ENCODE data around the gene PET117. TPM values are rescaled to one million over a fixed set of nuclear protein-coding genes. Genes with fewer than 3 reads are reported as not detected.
"Not testable (repeated sequence)": the region's sequence is repeated elsewhere in the genome, so short reads cannot be mapped to it uniquely, and the experiment has no call there.

Gene PET117
- total RNA-seq, 1 experiment from 2014 or later: 30.9 TPM

DNA sequence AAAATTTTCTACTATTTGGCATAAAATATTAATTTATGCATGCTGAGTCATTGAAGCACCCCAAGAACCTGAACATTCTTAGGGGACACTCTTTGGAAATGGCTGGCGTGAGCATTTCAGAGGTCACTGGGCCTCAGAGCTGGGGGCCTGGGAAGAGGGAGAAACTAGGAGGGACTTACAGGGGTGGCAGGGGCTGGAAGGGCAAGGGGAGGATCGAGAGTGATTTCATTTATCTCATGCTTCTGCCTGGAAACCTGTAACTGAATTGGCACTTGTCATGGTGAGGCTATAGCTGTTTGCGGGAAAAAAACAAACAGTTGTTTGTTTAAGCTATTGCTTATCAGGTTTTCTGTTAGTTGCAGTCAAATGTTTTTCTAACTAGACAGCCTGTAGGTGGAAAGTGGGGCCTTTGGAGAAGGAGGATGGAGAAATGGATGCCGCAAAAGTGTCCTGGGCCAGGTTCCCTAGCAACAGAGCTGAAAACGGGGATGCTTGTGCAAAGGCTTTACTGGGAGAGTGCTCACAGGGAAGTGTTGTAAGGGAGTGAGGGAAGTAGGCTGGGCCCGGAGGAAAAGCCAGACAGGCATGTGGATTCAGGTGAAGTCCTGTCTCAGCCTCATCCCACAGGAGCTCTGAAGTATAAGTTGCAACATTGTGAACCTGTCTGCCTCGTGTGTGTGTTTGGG is 36.4 kb upstream of the PET117 start:
- TF ChIP-seq, protein P1, sequence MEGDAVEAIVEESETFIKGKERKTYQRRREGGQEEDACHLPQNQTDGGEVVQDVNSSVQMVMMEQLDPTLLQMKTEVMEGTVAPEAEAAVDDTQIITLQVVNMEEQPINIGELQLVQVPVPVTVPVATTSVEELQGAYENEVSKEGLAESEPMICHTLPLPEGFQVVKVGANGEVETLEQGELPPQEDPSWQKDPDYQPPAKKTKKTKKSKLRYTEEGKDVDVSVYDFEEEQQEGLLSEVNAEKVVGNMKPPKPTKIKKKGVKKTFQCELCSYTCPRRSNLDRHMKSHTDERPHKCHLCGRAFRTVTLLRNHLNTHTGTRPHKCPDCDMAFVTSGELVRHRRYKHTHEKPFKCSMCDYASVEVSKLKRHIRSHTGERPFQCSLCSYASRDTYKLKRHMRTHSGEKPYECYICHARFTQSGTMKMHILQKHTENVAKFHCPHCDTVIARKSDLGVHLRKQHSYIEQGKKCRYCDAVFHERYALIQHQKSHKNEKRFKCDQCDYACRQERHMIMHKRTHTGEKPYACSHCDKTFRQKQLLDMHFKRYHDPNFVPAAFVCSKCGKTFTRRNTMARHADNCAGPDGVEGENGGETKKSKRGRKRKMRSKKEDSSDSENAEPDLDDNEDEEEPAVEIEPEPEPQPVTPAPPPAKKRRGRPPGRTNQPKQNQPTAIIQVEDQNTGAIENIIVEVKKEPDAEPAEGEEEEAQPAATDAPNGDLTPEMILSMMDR (IDR thresholded peaks at IDR 0.05; ENCODE audit: insufficient read depth in 1 of 2, low read depth in 1 of 2, low read length in 1 of 2, severe bottlenecking in 1 of 2, unreplicated experiment in 1 of 2): no peak
- no peak overlapping the region for H3K4me3 Mint-ChIP-seq (ENCODE audit: unreplicated experiment)
- H3K27me3 ChIP-seq (replicated peaks; ENCODE audit: control insufficient read depth, insufficient read depth, low read length): no peaks in the 10 kb centered on the region
- peak in 1 of 2 experiments; percentile 62 for DNase-seq
- ChIA-PET POLR2A (interaction anchor here (0.5 to 0.6 kb wide), 2 partner anchors 68 to 187 kb away, joined by 3 read pairs; partner anchors contain the start of gene ZNF133), CTCF (interaction anchor here (1.1 kb wide), 1 partner anchor 43 kb away, joined by 3 read pairs; no protein-coding TSS in a partner anchor)
- H3K36me3 Mint-ChIP-seq (ENCODE audit: insufficient read depth, unreplicated experiment): peaks cover 6% of the 10 kb centered on the region
- BruUV-seq (replicated peaks): no TSS peak
- intact Hi-C loops (cut with micrococcal nuclease; ENCODE audit: unreplicated experiment): no loop called here
- H3K27me3 Mint-ChIP-seq (ENCODE audit: insufficient read depth, unreplicated experiment): no peaks in the 10 kb centered on the region
- H3K9me3 Mint-ChIP-seq (ENCODE audit: unreplicated experiment): no peaks in the 10 kb centered on the region
- peaks cover 20% of the 10 kb centered on the region for H3K4me1 Mint-ChIP-seq (ENCODE audit: low read depth, unreplicated experiment)
- no peak overlapping the region for H3K4me3 ChIP-seq (ENCODE audit: low read depth, low read length)
- H3K9me3 ChIP-seq: no peaks in the 10 kb centered on the region
- no peak overlapping the region for H3K27ac Mint-ChIP-seq (ENCODE audit: unreplicated experiment)
- peaks cover 40% of the 10 kb centered on the region for H3K4me1 ChIP-seq
- H3K36me3 ChIP-seq (ENCODE audit: control insufficient read depth, insufficient read depth, low read length): no peaks in the 10 kb centered on the region

DNA sequence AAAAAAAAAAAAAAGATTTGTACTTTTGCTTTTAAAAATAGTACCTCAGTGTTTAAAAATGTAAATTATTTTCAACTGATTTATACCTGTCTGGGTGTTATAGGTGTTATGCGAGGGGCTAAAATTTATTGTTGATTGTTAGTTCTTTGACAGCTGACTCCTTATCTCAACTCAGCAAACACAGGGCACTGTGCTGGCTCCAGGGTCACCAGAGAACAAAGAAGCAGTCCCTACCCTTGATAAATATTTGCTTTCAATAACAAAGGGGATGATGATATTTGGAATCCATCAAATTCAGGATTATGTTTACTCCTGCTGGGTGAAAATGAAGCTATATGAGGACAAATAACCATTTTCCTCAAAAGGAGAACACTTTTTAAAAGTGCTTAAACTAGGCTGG is 34.2 kb upstream of the PET117 start:
- H3K27me3 Mint-ChIP-seq (ENCODE audit: insufficient read depth, unreplicated experiment): no peaks in the 10 kb centered on the region
- H3K36me3 Mint-ChIP-seq (ENCODE audit: insufficient read depth, unreplicated experiment): peaks cover 6% of the 10 kb centered on the region
- ChIA-PET CTCF (no interaction called here), POLR2A (interaction anchor here (0.5 kb wide), 1 partner anchor 421 kb away, joined by 6 read pairs; the partner anchor contains the start of gene RRBP1)
- Histone ChIP-seq H3K36me3 (ENCODE audit: control insufficient read depth, insufficient read depth, low read length) (no peaks in the 10 kb centered on the region), H3K9me3 (no peaks in the 10 kb centered on the region), H3K27me3 (replicated peaks; ENCODE audit: control insufficient read depth, insufficient read depth, low read length) (no peaks in the 10 kb centered on the region), H3K4me1 (peaks cover 40% of the 10 kb centered on the region), H3K4me3 (ENCODE audit: low read depth, low read length) (no peak overlapping the region)
- peaks cover 20% of the 10 kb centered on the region for H3K4me1 Mint-ChIP-seq (ENCODE audit: low read depth, unreplicated experiment)
- BruUV-seq (replicated peaks): no TSS peak
- TF ChIP-seq, protein P1 (IDR thresholded peaks at IDR 0.05; ENCODE audit: insufficient read depth in 1 of 2, low read depth in 1 of 2, low read length in 1 of 2, severe bottlenecking in 1 of 2, unreplicated experiment in 1 of 2): no peak
- H3K4me3 Mint-ChIP-seq (ENCODE audit: unreplicated experiment): no peak overlapping the region
- intact Hi-C loops (cut with micrococcal nuclease; ENCODE audit: unreplicated experiment): loop anchor here (1.0 kb wide), 1 partner anchor 41 kb away; no protein-coding TSS in a partner anchor
- peak overlapping the region; percentile 71 for H3K27ac Mint-ChIP-seq (ENCODE audit: unreplicated experiment)
- no peaks in the 10 kb centered on the region for H3K9me3 Mint-ChIP-seq (ENCODE audit: unreplicated experiment)
- peak; percentile 73 to 77 for DNase-seq

DNA sequence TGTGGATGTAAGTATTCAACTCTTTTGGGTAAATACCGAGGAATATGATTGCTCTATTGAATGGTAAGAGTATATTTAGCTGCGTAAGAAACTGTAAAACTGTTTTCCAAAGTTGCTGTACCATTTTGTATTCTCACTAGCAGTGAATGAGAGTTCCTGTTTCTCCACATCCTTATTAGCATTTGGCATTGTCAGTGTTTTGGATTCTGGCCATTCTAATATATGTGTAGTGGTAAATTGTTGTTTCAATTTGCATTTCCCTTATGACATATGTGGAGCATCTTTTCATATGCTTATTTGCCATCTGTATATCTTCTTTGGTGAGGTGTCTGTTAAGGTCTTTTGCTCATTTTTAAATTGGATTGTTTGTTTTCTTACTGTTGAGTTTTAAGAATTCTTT is 29.3 kb upstream of the PET117 start:
- Mint-ChIP-seq H3K27ac (ENCODE audit: unreplicated experiment) (no peak overlapping the region), H3K9me3 (ENCODE audit: unreplicated experiment) (no peaks in the 10 kb centered on the region), H3K36me3 (ENCODE audit: insufficient read depth, unreplicated experiment) (peaks cover 6% of the 10 kb centered on the region), H3K4me1 (ENCODE audit: low read depth, unreplicated experiment) (peaks cover 7% of the 10 kb centered on the region), H3K4me3 (ENCODE audit: unreplicated experiment) (no peak overlapping the region), H3K27me3 (ENCODE audit: insufficient read depth, unreplicated experiment) (no peaks in the 10 kb centered on the region)
- H3K27me3 ChIP-seq (replicated peaks; ENCODE audit: control insufficient read depth, insufficient read depth, low read length): no peaks in the 10 kb centered on the region
- no TSS peak for BruUV-seq (replicated peaks)
- TF ChIP-seq, protein P1 (IDR thresholded peaks at IDR 0.05; ENCODE audit: insufficient read depth in 1 of 2, low read depth in 1 of 2, low read length in 1 of 2, severe bottlenecking in 1 of 2, unreplicated experiment in 1 of 2): no peak
- ChIA-PET CTCF (no interaction called here), POLR2A (no interaction called here)
- no peaks in the 10 kb centered on the region for H3K36me3 ChIP-seq (ENCODE audit: control insufficient read depth, insufficient read depth, low read length)
- H3K9me3 ChIP-seq: no peaks in the 10 kb centered on the region
- intact Hi-C loops (cut with micrococcal nuclease; ENCODE audit: unreplicated experiment): no loop called here
- H3K4me1 ChIP-seq: peaks cover 17% of the 10 kb centered on the region
- H3K4me3 ChIP-seq (ENCODE audit: low read depth, low read length): no peak overlapping the region
- DNase-seq: no peak

DNA sequence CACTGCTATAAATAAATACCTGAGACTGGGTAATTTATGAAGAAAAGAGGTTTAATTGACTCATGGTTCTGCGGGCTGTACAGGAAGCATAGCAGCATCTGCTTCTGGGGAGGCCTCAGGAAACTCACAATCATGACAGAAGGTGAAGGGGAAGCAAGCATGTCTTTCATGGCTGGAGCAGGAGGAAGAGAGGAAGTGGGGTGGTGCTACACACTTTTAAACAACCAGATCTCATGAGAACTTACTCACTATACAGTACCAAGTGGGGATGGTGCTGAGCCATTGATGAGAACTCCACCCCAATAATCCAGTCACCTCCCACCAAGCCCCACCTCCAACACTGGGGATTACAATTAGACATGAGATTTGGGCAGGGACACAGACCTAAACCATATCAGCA is 9.1 kb upstream of the PET117 start:
- POLR2A ChIA-PET; BruUV-seq (replicated peaks); DNase-seq; H3K27me3 Mint-ChIP-seq (ENCODE audit: insufficient read depth, unreplicated experiment); H3K4me3 ChIP-seq (ENCODE audit: low read depth, low read length); H3K9me3 Mint-ChIP-seq (ENCODE audit: unreplicated experiment); H3K4me3 Mint-ChIP-seq (ENCODE audit: unreplicated experiment); H3K36me3 Mint-ChIP-seq (ENCODE audit: insufficient read depth, unreplicated experiment); H3K9me3 ChIP-seq; H3K4me1 ChIP-seq; intact Hi-C loops (cut with micrococcal nuclease; ENCODE audit: unreplicated experiment); H3K27me3 ChIP-seq (replicated peaks; ENCODE audit: control insufficient read depth, insufficient read depth, low read length); H3K36me3 ChIP-seq (ENCODE audit: control insufficient read depth, insufficient read depth, low read length); H3K27ac Mint-ChIP-seq (ENCODE audit: unreplicated experiment); CTCF ChIA-PET: not testable (repeated sequence)
- peaks cover 14% of the 10 kb centered on the region for H3K4me1 Mint-ChIP-seq (ENCODE audit: low read depth, unreplicated experiment)
